Measurements from ENCODE around the gene UBA7. TPM values are rescaled to one million over a fixed set of nuclear protein-coding genes. Genes with fewer than 3 reads are reported as not detected.
"Not testable (repeated sequence)": the region's sequence is repeated elsewhere in the genome, so short reads cannot be mapped to it uniquely, and the experiment has no call there.

The UBA7 gene
- total RNA-seq, 1 experiment from 2014 or later: 26.3 TPM

- no peak for TF ChIP-seq CTCF (IDR thresholded peaks at IDR 0.05; ENCODE audit: unreplicated experiment)
- intact Hi-C loops (cut with micrococcal nuclease; ENCODE audit: unreplicated experiment): no loop called here
- no TSS peak for BruUV-seq (replicated peaks)
- H3K27ac Mint-ChIP-seq (ENCODE audit: unreplicated experiment): no peak overlapping the region
- DNase-seq: no peak
- CTCF ChIA-PET: interaction anchor here (0.6 to 0.7 kb wide), 2 partner anchors 29 to 58 kb away, joined by 3 read pairs; no protein-coding TSS in a partner anchor
- H3K4me1 Mint-ChIP-seq (ENCODE audit: low read depth, unreplicated experiment): no peaks in the 10 kb centered on the region
- H3K9me3 Mint-ChIP-seq (ENCODE audit: low read depth, unreplicated experiment): no peaks in the 10 kb centered on the region
- H3K4me3 Mint-ChIP-seq (ENCODE audit: low read depth, unreplicated experiment): no peak overlapping the region
- H3K36me3 Mint-ChIP-seq (ENCODE audit: insufficient read depth, unreplicated experiment): peaks cover 29% of the 10 kb centered on the region
- H3K27me3 Mint-ChIP-seq (ENCODE audit: unreplicated experiment): no peaks in the 10 kb centered on the region
These were observed 32.1 kb downstream of the UBA7 start for GRCh38 chr3:49781415-49782199.

GRCh38 chr3:49780975-49781365, 32.8 kb downstream of the UBA7 start:
- CTCF ChIA-PET: interaction anchor here (0.6 kb wide), 1 partner anchor 30 kb away, joined by 3 read pairs; no protein-coding TSS in a partner anchor
- H3K9me3 Mint-ChIP-seq (ENCODE audit: low read depth, unreplicated experiment); H3K4me3 Mint-ChIP-seq (ENCODE audit: low read depth, unreplicated experiment); intact Hi-C loops (cut with micrococcal nuclease; ENCODE audit: unreplicated experiment); H3K27me3 Mint-ChIP-seq (ENCODE audit: unreplicated experiment); H3K27ac Mint-ChIP-seq (ENCODE audit: unreplicated experiment); DNase-seq; BruUV-seq (replicated peaks); H3K4me1 Mint-ChIP-seq (ENCODE audit: low read depth, unreplicated experiment): not testable (repeated sequence)
- peaks cover 23% of the 10 kb centered on the region for H3K36me3 Mint-ChIP-seq (ENCODE audit: insufficient read depth, unreplicated experiment)

- H3K36me3 Mint-ChIP-seq (ENCODE audit: insufficient read depth, unreplicated experiment): peaks cover 17% of the 10 kb centered on the region
- H3K27me3 Mint-ChIP-seq (ENCODE audit: unreplicated experiment): no peaks in the 10 kb centered on the region
- no peak overlapping the region for H3K27ac Mint-ChIP-seq (ENCODE audit: unreplicated experiment)
- no peak for TF ChIP-seq CTCF (IDR thresholded peaks at IDR 0.05; ENCODE audit: unreplicated experiment)
- H3K9me3 Mint-ChIP-seq (ENCODE audit: low read depth, unreplicated experiment): no peaks in the 10 kb centered on the region
- CTCF ChIA-PET: interaction anchor here (0.8 to 0.9 kb wide), 2 partner anchors 21 to 23 kb away, joined by 4 to 7 read pairs; partner anchors contain the start of gene INKA1
- intact Hi-C loops (cut with micrococcal nuclease; ENCODE audit: unreplicated experiment): no loop called here
- H3K4me3 Mint-ChIP-seq (ENCODE audit: low read depth, unreplicated experiment): no peak overlapping the region
- no TSS peak for BruUV-seq (replicated peaks)
- DNase-seq: no peak
- H3K4me1 Mint-ChIP-seq (ENCODE audit: low read depth, unreplicated experiment): no peaks in the 10 kb centered on the region
These were observed 33.4 kb downstream of the UBA7 start for GRCh38 chr3:49780080-49780974.

GRCh38 chr3:49779358-49780079, 34.2 kb downstream of the UBA7 start:
- H3K4me1 Mint-ChIP-seq (ENCODE audit: low read depth, unreplicated experiment): no peaks in the 10 kb centered on the region
- intact Hi-C loops (cut with micrococcal nuclease; ENCODE audit: unreplicated experiment): no loop called here
- no peak overlapping the region for H3K27ac Mint-ChIP-seq (ENCODE audit: unreplicated experiment)
- H3K9me3 Mint-ChIP-seq (ENCODE audit: low read depth, unreplicated experiment): no peaks in the 10 kb centered on the region
- CTCF ChIA-PET: interaction anchor here (0.8 to 0.9 kb wide), 2 partner anchors 22 to 24 kb away, joined by 4 to 7 read pairs; partner anchors contain the start of gene INKA1
- H3K36me3 Mint-ChIP-seq (ENCODE audit: insufficient read depth, unreplicated experiment): peaks cover 17% of the 10 kb centered on the region
- no peak for TF ChIP-seq CTCF (IDR thresholded peaks at IDR 0.05; ENCODE audit: unreplicated experiment)
- H3K27me3 Mint-ChIP-seq (ENCODE audit: unreplicated experiment): no peaks in the 10 kb centered on the region
- no peak for DNase-seq
- no peak overlapping the region for H3K4me3 Mint-ChIP-seq (ENCODE audit: low read depth, unreplicated experiment)
- no TSS peak for BruUV-seq (replicated peaks)

- H3K36me3 Mint-ChIP-seq (ENCODE audit: insufficient read depth, unreplicated experiment); H3K9me3 Mint-ChIP-seq (ENCODE audit: low read depth, unreplicated experiment); H3K4me1 Mint-ChIP-seq (ENCODE audit: low read depth, unreplicated experiment); H3K27ac Mint-ChIP-seq (ENCODE audit: unreplicated experiment); intact Hi-C loops (cut with micrococcal nuclease; ENCODE audit: unreplicated experiment); H3K4me3 Mint-ChIP-seq (ENCODE audit: low read depth, unreplicated experiment); DNase-seq; H3K27me3 Mint-ChIP-seq (ENCODE audit: unreplicated experiment); BruUV-seq (replicated peaks): not testable (repeated sequence)
- CTCF ChIA-PET: interaction anchor here (0.5 kb wide), 1 partner anchor 336 kb away, joined by 10 read pairs; no protein-coding TSS in a partner anchor
These were observed 37.7 kb downstream of the UBA7 start for GRCh38 chr3:49776101-49776500.
